NCI-H446 (cell line): ENCODE results near the gene LUC7L3.
"Not testable (repeated sequence)": the region's sequence is repeated elsewhere in the genome, so short reads cannot be mapped to it uniquely, and the experiment has no call there.

Experiments
- DNase-seq, 2 experiments: peaks; one replicate each; lab custom pipeline; 2025; lab: John Stamatoyannopoulos, UW

LUC7L3 gene

GRCh38 chr17:50708050-50709000, 11.1 kb upstream of the LUC7L3 start:
- peak in 1 of 2 experiments; percentile 76 for DNase-seq

- DNase-seq, result not testable (repeated sequence)
These were observed 10.3 kb upstream of the LUC7L3 start for GRCh38 chr17:50709053-50709452.

- no peak for DNase-seq
These were observed 9.4 kb upstream of the LUC7L3 start for GRCh38 chr17:50710025-50710424.

GRCh38 chr17:50710650-50711049, 8.8 kb upstream of the LUC7L3 start:
- DNase-seq, result no peak

GRCh38 chr17:50712641-50713040, 6.8 kb upstream of the LUC7L3 start:
- no peak for DNase-seq

- DNase-seq, result no peak
These were observed 3.9 kb upstream of the LUC7L3 start for GRCh38 chr17:50715471-50715870.

GRCh38 chr17:50719924-50720794, 756 bp downstream of the LUC7L3 start:
- no peak for DNase-seq

GRCh38 chr17:50721194-50722010, 2.0 kb downstream of the LUC7L3 start:
- DNase-seq, result no peak

GRCh38 chr17:50722746-50723145, 3.3 kb downstream of the LUC7L3 start:
- no peak for DNase-seq

GRCh38 chr17:50724622-50725021, 5.2 kb downstream of the LUC7L3 start:
- DNase-seq, result not testable (repeated sequence)

- DNase-seq, result no peak
These were observed 6.6 kb downstream of the LUC7L3 start for GRCh38 chr17:50725769-50726655.

- no peak for DNase-seq
These were observed 8.7 kb downstream of the LUC7L3 start for GRCh38 chr17:50728112-50728429.

GRCh38 chr17:50728881-50729765, 9.7 kb downstream of the LUC7L3 start:
- DNase-seq, result no peak

GRCh38 chr17:50731575-50732460, 12.4 kb downstream of the LUC7L3 start:
- no peak for DNase-seq

GRCh38 chr17:50735287-50735686, 15.9 kb downstream of the LUC7L3 start:
- DNase-seq, result no peak

GRCh38 chr17:50737118-50737698, 17.8 kb downstream of the LUC7L3 start:
- DNase-seq, result no peak

GRCh38 chr17:50739098-50739497, 19.7 kb downstream of the LUC7L3 start:
- no peak for DNase-seq

GRCh38 chr17:50745631-50746030, 26.2 kb downstream of the LUC7L3 start:
- no peak for DNase-seq

GRCh38 chr17:50749245-50749644, 29.8 kb downstream of the LUC7L3 start:
- DNase-seq, result no peak
